C4-2B (cell line): ENCODE results near the gene POU2AF1.

ENCODE experiments used
- CTCF ChIP-seq: fragments of 450-650 bp; conservative IDR thresholded peaks from 2 replicates; pipeline ENCODE4 v1.5.1; 2017; ENCODE audit warnings: mild to moderate bottlenecking
- ZFX ChIP-seq: fragments of 450-650 bp; IDR thresholded peaks from 2 replicates; pipeline ENCODE4 v1.6.1; 2017

- no peak for TF ChIP-seq CTCF
- TF ChIP-seq ZFX, result no peak
Observed at GRCh38 chr11:111409915-111410314, 30.8 kb upstream of the POU2AF1 start.
